ENCODE data around the gene MRPS17. TPM values are rescaled to one million over a fixed set of nuclear protein-coding genes. Genes with fewer than 3 reads are reported as not detected.
A peak's percentile ranks its signal among the peaks of the same experiment; 100 is the strongest.

MRPS17 gene
- 14.6 TPM for polyA plus RNA-seq (2013, experiment 1 of 2)
- 15.8 TPM for polyA plus RNA-seq (2013, experiment 2 of 2)

- H2BK5ac ChIP-seq (ENCODE audit: low read depth, low read length, poor library complexity, severe bottlenecking) = no peak within 1 kb of the TSS
- peak within 1 kb of the TSS; percentile 85 for H3K4me2 ChIP-seq (ENCODE audit: low read length, poor library complexity, severe bottlenecking)
- peak within 1 kb of the TSS; percentile 92 to 100 for H3K4me3 ChIP-seq (ENCODE audit: insufficient read depth in 1 of 2, low read depth in 1 of 2, low read length in 2 of 2)
- no peak within 1 kb of the TSS for H2BK15ac ChIP-seq (ENCODE audit: low read depth, poor library complexity, severe bottlenecking)
- no peak within 1 kb of the TSS for H2AK5ac ChIP-seq (ENCODE audit: low read length, severe bottlenecking)
- H2BK12ac ChIP-seq (ENCODE audit: low read length in 2 of 2) = no peak within 1 kb of the TSS
- no peak within 1 kb of the TSS for H3K23ac ChIP-seq (ENCODE audit: low read length in 2 of 2)
- H3K36me3 ChIP-seq (ENCODE audit: control insufficient read depth in 1 of 2, insufficient read depth in 2 of 2, low read depth in 1 of 2, low read length in 2 of 2) = peaks cover 17 to 18% of the 10 kb centered on the region in 2 experiments
- under 1% methylated on average over 52 of the region's 53 CpGs for WGBS
- peak within 1 kb of the TSS in 1 of 2 experiments; percentile 67 for H3K4ac ChIP-seq (ENCODE audit: low read depth in 1 of 2, low read length in 2 of 2)
- DNase-seq = peak; percentile 83
- H2AFZ ChIP-seq (ENCODE audit: low read depth, low read length) = peak within 1 kb of the TSS; percentile 80
- no peaks in the 10 kb centered on the region for H3K27me3 ChIP-seq (ENCODE audit: control insufficient read depth in 1 of 2, insufficient read depth in 1 of 2, low read length in 2 of 2)
- H2BK120ac ChIP-seq (ENCODE audit: low read depth, low read length) = peak within 1 kb of the TSS; percentile 54
- peaks cover 5% of the 10 kb centered on the region for H3K9me3 ChIP-seq (ENCODE audit: control insufficient read depth, low read length)
- H3K14ac ChIP-seq (ENCODE audit: low read length in 2 of 2) = no peak within 1 kb of the TSS
- H4K8ac ChIP-seq (ENCODE audit: low read length) = peak within 1 kb of the TSS; percentile 98
- H3K79me1 ChIP-seq (replicated peaks; ENCODE audit: low read length, poor library complexity, severe bottlenecking) = peaks cover 14% of the 10 kb centered on the region
- H3K4me1 ChIP-seq (ENCODE audit: control insufficient read depth, insufficient read depth, low read depth, low read length) = peaks cover 3% of the 10 kb centered on the region
- peak within 1 kb of the TSS; percentile 93 for H3K9ac ChIP-seq (ENCODE audit: low read length)
- H3K18ac ChIP-seq (ENCODE audit: low read depth in 1 of 2, low read length in 2 of 2) = peak within 1 kb of the TSS in 1 of 2 experiments; percentile 84
- no peak within 1 kb of the TSS for H3K27ac ChIP-seq (ENCODE audit: low read length, poor library complexity, severe bottlenecking)
- H4K91ac ChIP-seq (ENCODE audit: low read length) = peak within 1 kb of the TSS; percentile 68
Observed at GRCh38 chr7:55951637-55952351, at the start of gene MRPS17. Gene MRPS17, plus strand, starts transcription at chr7:55951877. Its CDS starts 1,319 bp downstream, at chr7:55953196.

- 95% methylated on average over 6 of the region's 8 CpGs for WGBS
- Histone ChIP-seq H3K4me3 (ENCODE audit: insufficient read depth in 1 of 2, low read depth in 1 of 2, low read length in 2 of 2) (no peak overlapping the region), H4K91ac (ENCODE audit: low read length) (no peak overlapping the region), H3K18ac (ENCODE audit: low read depth in 1 of 2, low read length in 2 of 2) (no peak overlapping the region), H3K9me3 (ENCODE audit: control insufficient read depth, low read length) (no peaks in the 10 kb centered on the region), H3K4ac (ENCODE audit: low read depth in 1 of 2, low read length in 2 of 2) (no peak overlapping the region), H3K14ac (ENCODE audit: low read length in 2 of 2) (no peak overlapping the region), H4K8ac (ENCODE audit: low read length) (no peak overlapping the region), H2AFZ (ENCODE audit: low read depth, low read length) (no peak overlapping the region), H2BK120ac (ENCODE audit: low read depth, low read length) (no peak overlapping the region), H2BK15ac (ENCODE audit: low read depth, poor library complexity, severe bottlenecking) (no peak overlapping the region), H3K36me3 (ENCODE audit: control insufficient read depth in 1 of 2, insufficient read depth in 2 of 2, low read depth in 1 of 2, low read length in 2 of 2) (peaks cover 0 to 2% of the 10 kb centered on the region in 2 experiments), H3K27ac (ENCODE audit: low read length, poor library complexity, severe bottlenecking) (no peak overlapping the region), H3K4me2 (ENCODE audit: low read length, poor library complexity, severe bottlenecking) (no peak overlapping the region), H3K9ac (ENCODE audit: low read length) (no peak overlapping the region), H3K79me1 (replicated peaks; ENCODE audit: low read length, poor library complexity, severe bottlenecking) (no peaks in the 10 kb centered on the region), H3K27me3 (ENCODE audit: control insufficient read depth in 1 of 2, insufficient read depth in 1 of 2, low read length in 2 of 2) (no peaks in the 10 kb centered on the region), H2BK5ac (ENCODE audit: low read depth, low read length, poor library complexity, severe bottlenecking) (no peak overlapping the region), H2AK5ac (ENCODE audit: low read length, severe bottlenecking) (no peak overlapping the region), H2BK12ac (ENCODE audit: low read length in 2 of 2) (no peak overlapping the region), H3K23ac (ENCODE audit: low read length in 2 of 2) (no peak overlapping the region), H3K4me1 (ENCODE audit: control insufficient read depth, insufficient read depth, low read depth, low read length) (no peaks in the 10 kb centered on the region)
- no peak for DNase-seq
Observed at GRCh38 chr7:55903985-55904759, 47.5 kb upstream of the MRPS17 start.

- no peaks in the 10 kb centered on the region for H3K9me3 ChIP-seq (ENCODE audit: control insufficient read depth, low read length)
- H2AFZ ChIP-seq (ENCODE audit: low read depth, low read length) = no peak overlapping the region
- H3K4me3 ChIP-seq (ENCODE audit: insufficient read depth in 1 of 2, low read depth in 1 of 2, low read length in 2 of 2) = no peak overlapping the region
- H3K27ac ChIP-seq (ENCODE audit: low read length, poor library complexity, severe bottlenecking) = no peak overlapping the region
- no peaks in the 10 kb centered on the region for H3K79me1 ChIP-seq (replicated peaks; ENCODE audit: low read length, poor library complexity, severe bottlenecking)
- H3K27me3 ChIP-seq (ENCODE audit: control insufficient read depth in 1 of 2, insufficient read depth in 1 of 2, low read length in 2 of 2) = no peaks in the 10 kb centered on the region
- H3K36me3 ChIP-seq (ENCODE audit: control insufficient read depth in 1 of 2, insufficient read depth in 2 of 2, low read depth in 1 of 2, low read length in 2 of 2) = peaks cover 0 to 2% of the 10 kb centered on the region in 2 experiments
- no peak overlapping the region for H3K4ac ChIP-seq (ENCODE audit: low read depth in 1 of 2, low read length in 2 of 2)
- H3K23ac ChIP-seq (ENCODE audit: low read length in 2 of 2) = no peak overlapping the region
- no peak overlapping the region for H2BK120ac ChIP-seq (ENCODE audit: low read depth, low read length)
- H3K18ac ChIP-seq (ENCODE audit: low read depth in 1 of 2, low read length in 2 of 2) = no peak overlapping the region
- no peak overlapping the region for H3K9ac ChIP-seq (ENCODE audit: low read length)
- H4K8ac ChIP-seq (ENCODE audit: low read length) = no peak overlapping the region
- H2BK5ac ChIP-seq (ENCODE audit: low read depth, low read length, poor library complexity, severe bottlenecking) = no peak overlapping the region
- 60% methylated on average over 3 of the region's 3 CpGs for WGBS
- H4K91ac ChIP-seq (ENCODE audit: low read length) = no peak overlapping the region
- no peak overlapping the region for H2BK15ac ChIP-seq (ENCODE audit: low read depth, poor library complexity, severe bottlenecking)
- H3K14ac ChIP-seq (ENCODE audit: low read length in 2 of 2) = no peak overlapping the region
- no peak for DNase-seq
- no peak overlapping the region for H2BK12ac ChIP-seq (ENCODE audit: low read length in 2 of 2)
- no peaks in the 10 kb centered on the region for H3K4me1 ChIP-seq (ENCODE audit: control insufficient read depth, insufficient read depth, low read depth, low read length)
- no peak overlapping the region for H3K4me2 ChIP-seq (ENCODE audit: low read length, poor library complexity, severe bottlenecking)
- H2AK5ac ChIP-seq (ENCODE audit: low read length, severe bottlenecking) = no peak overlapping the region
Observed at GRCh38 chr7:55912748-55913158, 38.9 kb upstream of the MRPS17 start.

GRCh38 chr7:55917771-55918170, 33.9 kb upstream of the MRPS17 start:
- no peak overlapping the region for H3K4ac ChIP-seq (ENCODE audit: low read depth in 1 of 2, low read length in 2 of 2)
- H3K9me3 ChIP-seq (ENCODE audit: control insufficient read depth, low read length) = no peaks in the 10 kb centered on the region
- no peak overlapping the region for H2AK5ac ChIP-seq (ENCODE audit: low read length, severe bottlenecking)
- no peak overlapping the region for H3K4me2 ChIP-seq (ENCODE audit: low read length, poor library complexity, severe bottlenecking)
- H4K91ac ChIP-seq (ENCODE audit: low read length) = no peak overlapping the region
- no peak overlapping the region for H2BK5ac ChIP-seq (ENCODE audit: low read depth, low read length, poor library complexity, severe bottlenecking)
- 100% methylated on average over 1 of the region's 1 CpG for WGBS
- no peak overlapping the region for H3K9ac ChIP-seq (ENCODE audit: low read length)
- no peaks in the 10 kb centered on the region for H3K27me3 ChIP-seq (ENCODE audit: control insufficient read depth in 1 of 2, insufficient read depth in 1 of 2, low read length in 2 of 2)
- H3K14ac ChIP-seq (ENCODE audit: low read length in 2 of 2) = no peak overlapping the region
- H3K4me3 ChIP-seq (ENCODE audit: insufficient read depth in 1 of 2, low read depth in 1 of 2, low read length in 2 of 2) = no peak overlapping the region
- DNase-seq = no peak
- no peaks in the 10 kb centered on the region for H3K79me1 ChIP-seq (replicated peaks; ENCODE audit: low read length, poor library complexity, severe bottlenecking)
- H2AFZ ChIP-seq (ENCODE audit: low read depth, low read length) = no peak overlapping the region
- H3K18ac ChIP-seq (ENCODE audit: low read depth in 1 of 2, low read length in 2 of 2) = no peak overlapping the region
- H3K36me3 ChIP-seq (ENCODE audit: control insufficient read depth in 1 of 2, insufficient read depth in 2 of 2, low read depth in 1 of 2, low read length in 2 of 2) = peaks cover 0 to 2% of the 10 kb centered on the region in 2 experiments
- H2BK12ac ChIP-seq (ENCODE audit: low read length in 2 of 2) = no peak overlapping the region
- H3K4me1 ChIP-seq (ENCODE audit: control insufficient read depth, insufficient read depth, low read depth, low read length) = no peaks in the 10 kb centered on the region
- H3K23ac ChIP-seq (ENCODE audit: low read length in 2 of 2) = no peak overlapping the region
- H3K27ac ChIP-seq (ENCODE audit: low read length, poor library complexity, severe bottlenecking) = no peak overlapping the region
- H2BK15ac ChIP-seq (ENCODE audit: low read depth, poor library complexity, severe bottlenecking) = no peak overlapping the region
- no peak overlapping the region for H2BK120ac ChIP-seq (ENCODE audit: low read depth, low read length)
- H4K8ac ChIP-seq (ENCODE audit: low read length) = no peak overlapping the region

Data from mesenchymal stem cell (in vitro differentiated cells and primary cell).